GM19438 (cell line): Measurements from ENCODE around the gene CHRNA10.

ENCODE experiments used
- ATAC-seq: cut with Tn5 transposase; IDR thresholded peaks from one replicate; pipeline ENCODE4 v1.9.1; 2021; ENCODE audit warnings: low read depth; ENCODE audit not compliant: unreplicated experiment

CHRNA10 gene, protein sequence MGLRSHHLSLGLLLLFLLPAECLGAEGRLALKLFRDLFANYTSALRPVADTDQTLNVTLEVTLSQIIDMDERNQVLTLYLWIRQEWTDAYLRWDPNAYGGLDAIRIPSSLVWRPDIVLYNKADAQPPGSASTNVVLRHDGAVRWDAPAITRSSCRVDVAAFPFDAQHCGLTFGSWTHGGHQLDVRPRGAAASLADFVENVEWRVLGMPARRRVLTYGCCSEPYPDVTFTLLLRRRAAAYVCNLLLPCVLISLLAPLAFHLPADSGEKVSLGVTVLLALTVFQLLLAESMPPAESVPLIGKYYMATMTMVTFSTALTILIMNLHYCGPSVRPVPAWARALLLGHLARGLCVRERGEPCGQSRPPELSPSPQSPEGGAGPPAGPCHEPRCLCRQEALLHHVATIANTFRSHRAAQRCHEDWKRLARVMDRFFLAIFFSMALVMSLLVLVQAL

GRCh38 chr11:3671334-3672254 is at the start of gene CHRNA10:
Gene CHRNA10 (minus strand): TSS chr11:3671384. CDS start chr11:3671312, 72 bp downstream.
- ATAC-seq: no peak

- ATAC-seq: no peak
Observed at GRCh38 chr11:3712274-3712673, 41.1 kb upstream of the CHRNA10 start.

GRCh38 chr11:3710485-3711259 is 39.5 kb upstream of the CHRNA10 start:
- ATAC-seq: no peak

DNA sequence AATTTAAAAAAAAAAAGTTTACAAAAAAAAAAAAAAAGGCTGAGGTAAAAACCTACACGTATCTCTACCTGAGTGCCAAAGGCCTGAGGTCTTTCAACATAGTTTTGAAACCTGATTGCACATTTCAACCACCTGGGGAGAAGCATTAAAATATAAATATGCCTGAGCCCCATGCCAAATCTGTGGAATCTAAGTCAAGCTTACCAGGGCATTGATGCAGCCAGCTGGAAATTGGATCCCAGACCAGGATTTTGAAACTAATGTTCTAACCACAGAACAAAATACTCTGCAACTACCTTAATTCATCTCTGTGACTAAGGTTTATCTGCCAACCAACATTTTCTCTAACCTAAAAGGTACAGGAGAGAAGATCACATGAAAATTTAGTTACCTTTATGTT is 38.8 kb upstream of the CHRNA10 start:
- ATAC-seq: no peak

DNA sequence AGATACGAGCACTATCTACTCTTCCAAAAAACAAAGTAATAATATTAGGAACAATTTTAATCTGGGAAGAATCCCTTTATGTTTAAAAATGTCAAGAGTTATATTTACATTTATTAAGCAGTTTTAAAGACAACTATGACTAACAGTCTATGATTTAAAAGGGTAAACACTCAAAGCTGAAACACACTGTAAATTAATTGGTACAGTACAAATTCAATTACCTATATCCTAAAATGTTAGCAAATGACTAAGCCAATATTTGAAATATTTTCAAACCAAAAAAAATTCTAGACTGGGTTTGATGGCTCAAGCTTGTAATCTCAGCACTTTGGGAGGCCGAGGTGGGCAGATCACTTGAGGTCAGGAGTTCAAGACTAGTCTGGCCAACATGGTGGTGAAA is 36.0 kb upstream of the CHRNA10 start:
- ATAC-seq: no peak

DNA sequence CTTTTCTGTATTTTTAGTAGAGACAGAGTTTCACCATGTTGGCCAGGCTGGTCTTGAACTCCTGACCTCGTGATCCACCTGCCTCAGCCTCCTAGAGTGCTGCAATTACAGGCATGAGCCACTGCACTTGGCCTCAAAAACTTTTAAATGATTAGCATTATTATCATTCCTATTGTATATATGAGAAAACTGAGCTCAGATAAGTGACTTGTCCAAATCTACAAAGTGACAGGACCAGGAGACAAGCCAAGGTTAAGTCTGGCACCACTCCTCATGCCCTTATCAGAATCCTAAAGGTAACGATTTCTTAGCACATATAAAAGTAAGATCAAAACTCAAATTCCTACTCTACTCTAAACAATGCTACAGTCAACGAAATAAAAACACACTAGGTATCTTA is 32.2 kb upstream of the CHRNA10 start:
- ATAC-seq: no peak

DNA sequence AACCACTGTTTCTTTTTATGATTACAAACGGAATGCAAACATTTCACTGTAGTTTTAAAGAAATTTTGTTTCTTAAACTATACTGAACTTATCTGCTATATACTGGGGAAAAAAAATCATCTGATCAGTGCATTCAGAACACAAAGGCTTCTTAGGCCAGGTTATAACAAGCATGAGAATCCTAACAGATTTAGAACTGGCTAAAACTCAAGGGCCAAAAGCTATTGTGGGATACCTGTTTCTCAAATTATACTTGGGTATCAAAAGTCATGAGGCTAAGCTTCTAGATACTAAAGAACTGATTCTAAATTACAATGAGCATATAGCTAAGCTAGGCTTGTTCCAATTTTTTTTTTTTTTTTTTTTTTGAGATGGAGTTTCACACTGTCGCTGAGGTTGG is 29.7 kb upstream of the CHRNA10 start:
- ATAC-seq: no peak

DNA sequence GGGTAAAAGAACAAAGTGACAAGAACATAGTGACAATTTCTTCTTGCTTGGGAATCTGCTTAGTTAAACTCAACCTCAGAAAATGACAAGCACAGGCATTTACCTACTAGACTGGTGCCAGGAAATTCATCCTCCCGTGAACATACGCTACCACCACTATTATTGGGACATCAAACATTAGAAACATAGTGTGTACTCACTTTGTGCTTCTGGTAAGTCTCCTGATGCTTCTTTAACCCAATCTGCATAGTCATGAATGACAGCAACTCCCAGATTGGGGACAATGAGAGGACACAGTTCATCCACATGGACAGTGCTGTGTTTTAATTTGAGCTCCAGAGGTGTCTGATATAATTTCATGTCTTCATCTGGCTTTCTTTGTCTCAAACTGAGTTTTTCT is 29.2 kb upstream of the CHRNA10 start:
- no peak for ATAC-seq

DNA sequence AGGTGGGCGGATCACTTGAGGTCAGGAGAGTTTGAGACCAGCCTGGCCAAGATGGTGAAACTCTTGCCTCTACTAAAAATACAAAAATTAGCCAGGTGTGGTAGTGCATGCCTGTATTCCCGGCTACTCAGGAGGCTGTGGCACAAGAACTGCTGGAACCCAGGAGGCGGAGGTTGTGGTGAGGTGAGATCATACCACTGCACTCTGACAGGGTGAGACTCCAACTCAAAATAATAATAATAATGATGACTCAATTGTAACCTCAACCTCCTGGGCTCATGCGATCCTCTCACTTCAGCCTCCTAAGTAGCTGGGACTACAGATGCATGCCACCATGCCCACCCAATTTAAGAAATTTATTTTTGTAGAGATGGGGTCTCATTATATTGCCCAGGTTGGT is 15.6 kb upstream of the CHRNA10 start:
- ATAC-seq: no peak

DNA sequence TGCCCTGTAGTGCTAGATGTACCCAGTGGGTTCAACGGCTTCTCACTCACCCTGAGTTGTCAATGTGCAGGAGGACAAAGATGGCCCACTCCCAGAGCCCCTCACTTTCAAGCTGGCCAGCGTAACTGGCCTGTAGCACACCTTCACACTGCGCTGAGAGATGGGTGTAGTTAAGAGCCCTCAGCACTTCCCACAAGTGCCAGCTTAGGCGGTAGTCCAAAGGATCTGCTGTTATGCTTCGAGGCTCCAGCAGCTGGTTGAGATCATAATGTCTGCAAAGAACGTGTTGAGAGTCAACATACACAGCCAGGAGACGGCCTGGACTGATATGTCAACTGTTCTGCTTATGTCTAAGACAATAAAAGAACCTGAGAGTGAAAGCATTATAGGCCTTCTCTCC is 14.7 kb upstream of the CHRNA10 start:
- ATAC-seq: no peak

DNA sequence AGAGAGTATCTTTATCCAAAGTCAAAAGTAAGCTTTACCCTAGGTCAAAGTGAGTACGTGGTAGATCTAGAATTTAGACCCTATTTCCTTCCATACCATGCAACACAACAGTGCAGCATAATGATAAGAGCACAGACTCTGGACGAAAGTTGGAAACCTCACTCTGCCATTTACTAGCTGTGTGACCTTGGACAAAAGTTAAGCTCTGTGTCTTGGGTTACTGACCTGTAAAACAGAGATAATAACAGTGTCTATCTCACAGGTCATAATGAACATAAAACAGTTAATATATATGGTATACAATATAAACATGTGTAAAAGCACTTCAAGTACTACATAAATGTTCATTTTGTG is 13.6 kb upstream of the CHRNA10 start:
- no peak for ATAC-seq

- ATAC-seq: no peak
Observed at GRCh38 chr11:3684129-3684818, 13.1 kb upstream of the CHRNA10 start.

GRCh38 chr11:3683039-3683438 is 11.9 kb upstream of the CHRNA10 start:
- ATAC-seq: no peak

- ATAC-seq: no peak
Observed at GRCh38 chr11:3679077-3679476, 7.9 kb upstream of the CHRNA10 start.

- ATAC-seq: no peak
Observed at GRCh38 chr11:3675971-3676370, 4.8 kb upstream of the CHRNA10 start.

DNA sequence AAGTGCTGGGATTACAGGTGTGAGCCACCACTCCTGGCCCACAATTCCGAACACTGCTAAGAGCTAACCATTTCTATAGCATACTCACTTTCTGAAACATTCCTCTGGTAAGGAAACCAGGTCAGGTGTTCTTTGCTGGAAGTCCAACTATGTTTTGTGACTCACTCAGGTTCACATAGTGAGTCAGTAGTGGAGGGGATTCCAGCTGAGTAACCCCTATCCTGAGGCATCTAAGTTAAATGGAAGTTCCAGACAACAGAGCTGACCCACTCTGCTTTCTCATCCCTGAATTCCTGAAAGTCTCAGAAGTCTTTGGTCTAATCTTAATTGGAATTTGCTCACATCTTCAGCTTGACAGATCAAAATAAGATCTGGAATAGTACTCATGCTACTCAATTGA is 3.0 kb upstream of the CHRNA10 start:
- ATAC-seq: no peak

GRCh38 chr11:3669742-3670183 is 1.4 kb downstream of the CHRNA10 start:
- no peak for ATAC-seq

- ATAC-seq: no peak
Observed at GRCh38 chr11:3669128-3669527, 2.1 kb downstream of the CHRNA10 start.

- no peak for ATAC-seq
Observed at GRCh38 chr11:3667149-3668035, 3.8 kb downstream of the CHRNA10 start.
